GM18526 (cell line): ENCODE measurements around the gene UBL4A.
A peak's percentile ranks its signal among the peaks of the same experiment; 100 is the strongest.

Experiments
- POLR2A ChIP-seq: IDR thresholded peaks from 3 replicates; pipeline ENCODE4 v1.6.1; 2011; ENCODE audit not compliant: insufficient read length; ENCODE audit errors: extremely low read depth

Gene UBL4A

DNA sequence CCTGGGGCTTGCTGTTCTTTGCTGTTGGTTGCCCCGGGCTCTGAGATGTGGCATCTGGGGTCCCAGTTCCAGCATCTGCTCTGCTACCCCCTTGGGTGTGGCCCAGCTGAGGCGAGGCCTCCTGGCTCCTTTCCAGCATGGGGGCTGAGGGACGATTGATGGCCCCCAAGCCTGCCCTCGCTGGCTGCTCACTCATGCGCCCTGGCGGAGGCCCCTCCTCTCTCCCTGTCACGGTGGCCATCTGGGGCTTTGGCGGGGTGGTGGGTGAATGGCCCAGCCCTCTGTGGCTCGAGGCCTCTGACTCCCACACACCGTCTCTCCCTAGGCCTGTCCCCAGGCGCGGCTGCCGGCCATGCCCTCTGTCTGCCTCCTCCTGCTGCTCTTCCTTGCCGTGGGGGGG, 26.6 kb downstream of the UBL4A start:
- TF ChIP-seq POLR2A, result no peak

DNA sequence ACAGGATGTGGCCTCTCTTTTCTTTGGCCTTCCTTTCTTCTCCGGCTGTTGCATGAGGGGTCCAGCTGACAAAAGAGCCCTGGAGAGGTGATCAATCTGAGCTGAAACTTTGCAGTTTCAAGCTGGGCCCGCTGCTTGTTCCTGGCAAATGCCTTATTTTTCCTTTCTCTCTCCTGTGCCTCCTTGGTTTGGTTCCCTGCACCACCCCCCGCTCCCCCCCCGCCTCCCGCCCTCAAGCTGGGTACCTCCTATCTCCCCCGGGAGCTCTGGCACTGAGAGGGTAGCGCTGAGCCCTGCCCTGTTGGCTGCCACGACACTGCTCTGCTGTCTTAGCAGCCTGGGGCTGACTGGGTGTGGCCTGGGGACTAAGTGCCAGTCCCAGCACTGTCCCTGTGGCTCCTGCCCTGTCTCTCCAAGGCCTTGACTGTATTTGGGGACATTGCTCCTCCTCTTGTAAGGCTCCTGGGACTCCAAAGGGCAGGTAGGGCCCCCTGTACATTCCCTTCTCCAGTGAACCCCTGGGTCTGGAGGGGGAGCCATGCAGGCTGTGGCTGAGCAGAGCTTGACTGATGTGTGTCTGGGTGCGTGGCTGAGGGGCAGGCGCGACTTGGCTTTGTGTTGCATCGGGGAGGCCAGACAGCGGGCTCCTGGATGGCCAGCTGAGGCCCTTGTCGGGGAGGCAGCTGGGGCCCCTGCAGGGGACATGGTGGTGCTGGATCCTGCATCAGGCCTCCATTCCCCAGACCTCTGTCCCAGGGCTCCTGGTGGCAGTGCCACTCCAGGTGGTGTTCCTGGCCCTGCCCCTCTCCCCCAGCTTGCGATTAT, 27.2 kb downstream of the UBL4A start:
- no peak for TF ChIP-seq POLR2A

DNA sequence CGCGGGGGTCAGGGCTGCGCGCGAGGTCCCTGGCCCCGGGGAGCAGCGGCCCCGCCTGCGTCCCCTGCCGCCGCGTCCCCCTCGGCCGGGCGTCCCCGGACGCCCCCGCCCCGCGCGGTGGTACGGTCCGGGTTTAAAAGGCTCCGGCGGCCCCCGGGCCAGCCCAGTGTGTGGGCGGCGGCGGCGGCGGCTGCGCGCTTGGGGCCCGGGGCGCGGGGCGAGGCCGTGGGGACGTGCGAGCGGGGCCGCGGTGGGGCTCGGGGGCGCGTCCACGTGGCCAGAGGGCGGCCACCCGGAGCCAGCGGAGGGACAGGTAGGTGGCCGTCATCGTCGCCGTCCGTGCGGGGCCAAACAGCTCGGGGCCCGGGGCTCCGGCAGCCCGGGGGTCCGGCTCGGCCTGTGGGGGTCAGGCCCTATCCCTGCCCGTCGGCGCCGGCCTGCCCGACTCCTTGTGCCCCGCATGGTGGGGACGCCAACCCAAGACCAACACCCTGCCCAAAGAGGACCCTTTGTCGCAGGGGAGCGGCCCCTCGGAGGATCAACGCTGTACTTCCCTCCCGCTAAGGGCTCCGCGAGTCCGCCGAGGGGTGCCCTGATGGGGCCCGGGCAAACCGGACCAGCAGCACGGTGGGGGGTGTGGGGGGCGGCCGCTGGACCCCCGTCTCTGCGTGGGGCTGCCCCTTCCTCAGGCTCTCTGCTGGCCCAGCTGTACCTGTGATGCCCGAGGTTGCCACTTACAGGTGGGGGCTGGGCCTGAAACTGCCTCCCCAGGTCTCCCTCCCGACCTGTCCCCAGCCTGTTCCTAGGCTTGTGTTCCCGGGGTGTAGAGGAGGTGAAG, 28.1 kb downstream of the UBL4A start, which contains the start of gene PLXNA3:
Gene PLXNA3 (plus strand): TSS at position 166 of the 838 bp plus-strand sequence. CDS start 1,903 bp downstream, outside the sequence.
- peak; percentile 39 for TF ChIP-seq POLR2A

DNA sequence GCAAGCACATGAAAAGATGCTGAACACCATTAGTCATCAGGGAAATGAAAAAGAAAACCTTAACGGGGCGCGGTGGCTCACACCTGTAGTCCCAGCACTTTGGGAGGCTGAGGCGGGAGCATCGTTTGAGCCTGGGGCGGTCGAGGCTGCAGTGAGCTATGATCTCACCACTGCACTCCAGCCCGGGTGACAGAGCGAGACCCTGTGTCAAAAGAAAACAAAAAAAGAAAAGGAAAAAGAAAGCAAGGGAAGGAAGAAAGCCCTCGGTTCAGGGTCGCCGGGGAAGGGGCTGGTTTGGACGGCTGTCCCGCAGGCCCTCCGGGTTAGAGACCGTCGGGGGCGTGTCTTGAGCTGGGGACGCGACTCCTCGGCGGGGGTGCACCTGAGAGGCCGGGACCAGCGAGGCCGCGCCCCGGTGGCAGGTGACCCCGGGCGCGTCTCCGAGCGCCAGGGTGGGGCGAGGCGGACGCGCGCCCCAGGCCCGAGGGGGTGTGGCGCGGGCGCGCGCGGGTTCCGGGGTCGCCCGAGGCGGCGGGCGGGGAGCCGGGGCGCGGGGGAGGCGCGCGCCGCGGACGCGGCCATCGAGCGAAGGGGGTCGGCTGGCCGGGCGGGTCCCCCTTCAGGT, 28.8 kb downstream of the UBL4A start:
- TF ChIP-seq POLR2A, result no peak

DNA sequence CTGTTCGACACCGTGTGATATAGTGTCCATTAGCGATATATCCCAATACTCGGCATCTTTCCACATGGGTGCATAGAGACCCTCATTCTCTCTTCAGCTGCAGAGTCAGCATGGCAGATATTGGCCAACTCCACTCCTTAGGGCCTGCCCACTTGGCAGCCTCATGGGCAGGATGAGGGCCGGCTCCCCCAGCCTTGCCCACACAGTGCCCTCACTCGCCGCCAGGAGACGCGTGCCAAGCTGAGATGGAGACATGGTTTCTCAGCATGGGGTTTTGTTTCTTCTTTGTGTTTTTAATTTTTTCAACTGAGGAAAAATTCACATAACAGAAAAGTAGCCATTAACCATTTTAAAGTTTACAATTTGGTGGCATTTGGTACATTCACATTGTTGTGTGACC, 33.6 kb downstream of the UBL4A start:
- no peak for TF ChIP-seq POLR2A

DNA sequence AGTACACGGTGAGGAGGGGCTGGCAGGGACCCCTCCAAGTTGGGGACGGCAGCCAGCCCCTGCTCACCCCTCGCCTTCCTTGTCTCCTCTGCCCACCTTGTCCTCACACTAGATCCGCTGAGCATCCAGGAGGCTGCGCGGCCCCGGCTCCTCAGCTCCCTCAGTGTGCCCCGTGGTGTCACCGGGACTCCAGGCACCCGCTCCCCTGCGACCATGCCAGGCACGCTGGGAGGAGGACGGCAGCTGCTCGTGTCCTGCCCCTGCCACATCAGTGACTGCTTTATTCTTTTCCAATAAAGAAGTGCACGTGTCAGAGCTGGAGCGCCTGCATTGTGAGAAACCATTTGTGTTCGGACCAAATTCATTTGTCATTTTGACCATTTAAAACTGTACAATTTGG, 36.1 kb downstream of the UBL4A start:
- no peak for TF ChIP-seq POLR2A

DNA sequence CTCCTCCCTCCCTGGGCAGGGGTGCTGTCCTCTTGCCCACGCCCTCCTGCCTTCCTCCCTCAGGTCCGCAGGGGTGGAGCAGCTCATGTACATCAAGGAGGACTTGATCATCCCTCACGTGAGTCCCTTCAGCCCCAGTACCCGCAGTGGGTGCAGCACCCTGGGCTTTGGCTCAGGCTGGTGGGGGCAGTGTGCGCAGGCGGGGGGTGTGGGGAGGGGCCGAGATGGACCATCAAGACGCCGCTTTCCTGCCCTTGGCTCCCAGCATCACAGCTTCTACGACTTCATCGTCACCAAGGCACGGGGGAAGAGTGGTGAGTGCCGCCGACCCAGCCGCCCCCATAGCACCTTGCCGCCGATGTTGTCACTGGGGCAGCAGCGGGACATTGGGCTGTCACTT, 36.8 kb downstream of the UBL4A start:
- no peak for TF ChIP-seq POLR2A

DNA sequence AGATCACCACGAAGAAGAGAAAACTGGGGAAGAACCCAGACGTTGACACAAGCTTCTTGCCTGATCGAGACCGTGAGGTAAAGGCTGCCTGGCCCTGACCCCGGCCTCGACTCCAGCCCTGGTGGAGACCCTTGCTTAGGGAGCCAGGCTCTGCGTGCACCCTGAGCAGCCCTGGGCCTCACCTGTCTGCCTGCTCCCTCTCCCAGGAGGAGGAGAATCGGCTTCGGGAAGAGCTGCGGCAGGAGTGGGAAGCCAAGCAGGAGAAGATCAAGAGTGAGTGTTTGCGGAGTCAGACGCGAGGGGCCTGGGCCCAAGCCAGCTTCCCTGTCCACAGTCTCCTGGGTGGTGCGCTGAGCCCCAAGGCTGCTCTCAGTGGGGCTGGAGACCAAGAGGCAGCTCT, 37.9 kb downstream of the UBL4A start:
- TF ChIP-seq POLR2A, result no peak

DNA sequence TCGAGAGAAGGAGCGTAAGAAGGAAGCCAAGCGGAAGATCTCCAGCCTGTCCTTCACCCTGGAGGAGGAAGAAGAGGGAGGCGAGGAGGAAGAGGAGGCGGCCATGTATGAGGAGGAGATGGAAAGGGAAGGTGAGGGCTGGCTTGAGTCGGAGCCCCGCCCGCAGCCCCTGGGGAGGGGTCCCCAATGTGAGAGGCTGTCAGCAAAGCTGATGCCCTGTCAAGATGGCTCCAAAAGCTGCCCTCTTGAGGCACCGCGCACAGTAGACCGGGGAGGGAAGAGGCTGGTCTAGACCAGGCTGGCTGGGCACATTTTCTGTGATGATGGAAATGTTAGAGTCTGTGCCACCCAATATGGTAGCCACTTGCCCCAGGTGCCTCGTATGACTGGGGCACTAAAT, 40.0 kb downstream of the UBL4A start:
- no peak for TF ChIP-seq POLR2A

DNA sequence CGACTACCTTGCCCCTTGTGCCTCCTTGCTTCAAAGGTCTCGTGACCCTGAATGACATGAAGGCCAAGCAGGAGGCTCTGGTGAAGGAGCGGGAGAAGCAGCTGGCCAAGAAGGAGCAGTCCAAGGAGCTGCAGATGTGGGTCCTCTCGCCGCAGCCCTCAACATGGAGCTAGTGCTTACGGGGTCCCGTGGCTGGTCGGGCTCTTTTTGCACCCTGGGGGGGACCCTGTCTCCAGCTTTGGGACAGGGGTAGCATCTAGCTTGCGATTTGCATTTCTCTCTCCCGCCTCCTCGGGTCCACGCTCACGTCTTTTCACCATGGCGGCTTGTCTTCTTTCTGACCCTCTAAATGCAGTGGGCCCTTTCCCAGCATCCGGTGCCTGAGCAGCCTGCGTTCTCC, 40.6 kb downstream of the UBL4A start:
- TF ChIP-seq POLR2A, result no peak

DNA sequence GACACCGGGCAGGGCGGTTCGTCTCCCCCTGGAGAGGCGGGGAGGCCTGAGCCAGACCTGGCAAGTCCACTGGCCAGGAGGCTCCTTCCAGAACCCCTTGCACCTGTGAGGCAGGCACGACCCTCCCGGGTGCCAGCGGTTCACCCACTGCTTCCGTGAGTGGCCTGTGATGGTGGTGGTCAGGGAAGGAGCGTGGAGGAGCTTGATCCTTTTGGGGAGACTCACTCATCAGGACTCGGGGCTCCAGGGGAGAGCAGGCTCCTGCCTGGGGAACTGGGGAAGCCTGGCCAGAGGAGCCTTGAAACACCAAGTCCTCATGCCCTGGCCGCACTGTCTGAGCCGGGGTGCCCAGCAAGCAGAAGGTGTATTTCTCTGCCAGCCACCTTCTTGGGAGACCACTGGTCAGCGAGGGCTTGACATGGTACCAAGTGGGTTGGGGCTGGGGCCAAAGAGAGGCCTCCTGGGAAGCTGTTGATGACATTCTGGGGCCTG, 41.6 kb downstream of the UBL4A start:
- no peak for TF ChIP-seq POLR2A

DNA sequence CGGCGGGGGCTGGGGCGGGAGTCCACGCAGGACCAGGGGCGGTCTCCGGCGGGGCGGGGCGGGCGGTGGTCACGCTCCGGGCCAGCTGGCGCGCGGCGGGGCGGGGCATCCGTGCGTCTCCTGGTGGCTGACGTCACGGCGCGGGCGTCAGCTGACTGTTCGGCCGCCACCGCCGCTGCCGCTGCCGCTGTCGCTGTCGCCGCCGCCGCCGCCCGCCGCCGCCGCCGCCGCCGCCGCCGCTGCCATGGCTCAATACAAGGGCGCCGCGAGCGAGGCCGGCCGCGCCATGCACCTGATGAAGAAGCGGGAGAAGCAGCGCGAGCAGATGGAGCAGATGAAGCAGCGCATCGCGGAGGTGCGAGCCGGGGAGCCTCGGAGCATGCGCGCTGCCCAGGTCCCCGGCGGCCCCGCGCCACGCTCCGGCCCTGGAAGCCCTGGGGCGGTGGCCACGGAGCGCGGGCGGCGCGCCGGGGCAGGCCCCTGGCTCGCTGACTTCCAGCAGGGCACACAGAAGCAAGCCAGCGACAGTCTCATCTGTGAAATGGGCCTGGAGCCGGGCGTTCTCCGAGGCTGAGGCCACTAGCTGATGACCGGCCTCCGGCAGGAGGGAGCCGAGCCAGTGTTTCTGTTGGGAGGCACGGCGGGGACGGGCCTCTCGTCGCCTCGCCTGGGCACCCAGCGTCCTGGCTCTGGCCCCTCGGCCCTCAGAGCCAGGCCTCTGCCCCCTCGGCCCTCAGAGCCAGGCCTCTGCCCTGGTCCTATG, 42.2 kb downstream of the UBL4A start, which contains the start of gene FAM50A:
Gene FAM50A (plus strand): TSS at position 150 of the 763 bp plus-strand sequence. CDS start 95 bp downstream, at position 245.
- TF ChIP-seq POLR2A, result no peak

DNA sequence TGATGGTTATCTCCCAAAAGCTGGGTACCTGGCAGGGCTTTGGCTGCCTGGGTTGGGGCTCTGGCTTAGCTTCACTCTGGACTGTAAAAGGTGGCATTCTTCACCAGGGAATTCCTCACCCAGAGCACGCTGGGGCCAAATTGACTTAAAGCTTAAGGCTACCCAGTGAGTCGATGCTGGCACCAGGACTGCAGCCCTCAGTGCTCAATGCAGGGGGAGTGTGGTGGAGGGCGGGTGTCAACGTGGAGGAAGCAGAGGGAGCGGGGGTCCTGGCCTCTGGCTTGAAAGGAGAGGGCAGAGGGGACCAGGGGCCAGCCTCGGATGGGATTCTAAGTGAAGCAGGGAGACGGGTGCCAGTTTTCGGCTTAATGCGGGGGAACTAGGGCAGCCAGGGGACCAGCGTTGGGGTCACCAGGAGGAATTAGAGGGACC, 42.9 kb downstream of the UBL4A start:
- no peak for TF ChIP-seq POLR2A

DNA sequence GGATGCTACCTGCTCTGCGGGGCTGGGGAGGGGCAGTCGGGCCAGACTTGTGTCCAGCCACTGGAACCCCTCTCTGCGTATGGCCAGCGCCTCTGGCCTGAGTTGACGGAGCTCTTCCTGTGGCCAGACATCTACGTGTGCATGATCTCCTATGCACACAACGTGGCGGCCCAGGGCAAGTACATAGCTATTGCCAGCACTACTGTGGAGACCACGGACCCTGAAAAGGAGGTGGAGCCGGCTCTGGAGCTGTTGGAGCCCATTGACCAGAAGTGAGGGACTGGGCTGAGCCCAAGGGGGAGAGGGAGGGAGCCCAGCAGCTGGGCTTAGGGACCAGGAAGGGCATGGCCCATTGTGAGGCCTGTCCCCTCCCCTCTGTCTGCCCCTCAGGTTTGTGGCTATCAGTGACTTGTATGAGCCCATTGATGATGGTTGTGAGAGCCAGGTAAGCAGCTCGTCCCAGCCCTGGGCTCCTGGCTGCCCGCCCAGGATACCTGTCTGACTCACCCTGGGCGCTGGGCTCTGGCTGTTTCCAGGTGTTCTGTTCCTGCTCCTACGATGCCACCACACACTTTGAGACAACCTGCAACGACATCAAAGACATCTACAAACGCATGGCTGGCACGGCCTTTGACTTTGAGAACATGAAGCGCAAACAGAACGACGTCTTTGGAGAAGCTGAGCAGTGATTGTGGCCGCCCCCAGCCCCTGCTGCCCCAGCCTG, 44.3 kb downstream of the UBL4A start:
- no peak for TF ChIP-seq POLR2A
